Activated CD8-positive, alpha-beta memory T cell treated with anti-CD3 and anti-CD28 coated beads for 4 hours (primary cell): ENCODE results near the gene SCYGR6.

Experiments
- DNase-seq, 2 donors: peaks; one replicate each; pipeline ENCODE4 v3.0.0-alpha.2; 2020; ENCODE audit warnings: low read depth in 2 of 2

Gene SCYGR6

DNA sequence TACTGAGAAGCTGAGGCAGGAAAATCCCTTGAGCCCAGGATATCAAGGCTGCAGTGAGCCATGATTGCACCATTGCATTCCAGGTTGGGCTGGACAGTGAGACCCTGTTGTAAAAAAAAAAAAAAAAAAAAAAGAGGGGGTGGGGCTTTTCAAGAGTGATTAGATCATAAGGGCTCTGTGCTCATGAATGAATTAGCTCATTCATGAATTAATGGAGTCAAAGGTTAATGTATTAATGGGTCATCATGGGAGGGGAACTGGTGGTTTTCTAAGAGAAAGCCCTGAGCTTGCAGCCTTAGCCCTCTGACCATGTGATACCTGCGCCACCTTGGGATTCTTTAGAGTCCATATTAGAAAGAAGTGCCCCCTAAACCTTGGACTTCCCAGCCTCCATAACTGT is 11.3 kb downstream of the SCYGR6 start:
- no peak for DNase-seq

DNA sequence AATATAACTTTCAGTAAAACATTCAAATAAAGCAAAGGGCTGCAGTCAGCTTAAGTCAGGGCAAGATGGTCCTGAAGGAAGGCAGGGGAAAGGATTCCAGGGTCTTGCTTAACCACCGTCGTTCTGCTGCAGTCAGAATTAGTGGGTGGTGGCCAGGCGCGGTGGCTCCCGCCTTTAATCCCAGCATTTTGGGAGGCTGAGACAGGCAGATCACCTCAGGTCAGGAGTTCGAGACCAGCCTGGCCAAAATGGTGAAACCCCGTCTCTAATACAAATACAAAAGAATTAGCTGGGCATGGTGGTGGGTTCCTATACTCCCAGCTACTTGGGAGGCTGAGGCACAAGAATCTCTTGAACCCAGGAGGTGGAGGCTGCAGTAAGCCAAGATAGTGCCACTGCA is 13.6 kb downstream of the SCYGR6 start:
- no peak for DNase-seq

DNA sequence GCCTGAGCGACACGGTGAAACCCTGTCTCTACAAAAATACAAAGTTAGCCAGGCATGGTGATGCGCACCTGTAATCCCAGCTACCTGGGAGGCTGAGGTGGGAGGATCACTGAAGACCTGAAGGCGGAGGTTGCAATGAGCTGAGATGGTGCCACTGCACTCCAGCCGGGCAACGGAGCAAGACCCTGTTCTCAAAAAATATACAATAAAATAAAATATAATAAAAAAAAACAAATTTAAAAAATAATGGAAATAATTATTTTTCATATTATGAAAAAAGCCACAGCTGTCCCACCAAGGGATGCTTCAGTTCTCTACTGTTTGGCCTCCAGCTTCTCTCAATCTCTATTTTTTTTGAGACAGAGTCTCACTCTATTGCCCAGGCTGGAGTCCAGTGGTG is 17.2 kb downstream of the SCYGR6 start:
- DNase-seq, result no peak

DNA sequence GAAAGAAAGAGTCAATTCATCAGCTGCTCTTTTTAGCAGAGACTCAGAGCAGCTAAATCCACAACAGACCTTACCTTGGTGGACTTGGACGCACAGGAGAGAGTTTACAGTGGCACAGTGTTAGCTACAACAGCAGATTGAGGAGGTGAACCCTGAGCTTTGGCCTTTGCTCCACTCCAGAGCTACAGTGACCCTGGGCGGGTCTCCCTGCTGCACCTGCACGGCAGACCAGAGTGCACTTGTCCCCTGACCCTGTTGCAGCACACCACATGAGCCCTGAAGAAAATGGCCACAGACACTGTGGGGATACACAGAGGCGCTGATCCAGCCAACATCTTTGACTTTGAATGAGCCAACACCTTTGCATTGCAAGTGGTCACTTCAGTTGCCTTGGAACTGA is 17.7 kb downstream of the SCYGR6 start:
- no peak for DNase-seq

DNA sequence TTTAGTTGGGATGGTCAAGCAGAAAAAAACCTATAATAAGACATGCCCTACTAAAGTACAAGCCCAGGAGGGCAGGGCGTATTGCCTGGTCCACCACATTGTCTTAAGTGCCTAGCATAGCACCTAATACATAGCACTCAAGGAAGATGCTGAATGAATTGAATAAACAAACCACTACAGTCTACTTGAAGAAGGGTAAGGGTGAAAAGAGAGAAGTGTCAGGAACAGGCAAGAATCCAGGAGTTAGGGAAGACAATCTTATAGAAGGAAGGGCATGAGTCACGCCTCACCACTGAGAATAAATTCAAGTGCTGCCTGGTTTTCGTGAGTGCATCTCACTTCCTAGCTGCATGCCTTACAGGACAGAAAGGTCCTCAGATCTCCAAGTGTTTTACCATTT is 20.6 kb downstream of the SCYGR6 start:
- no peak for DNase-seq

DNA sequence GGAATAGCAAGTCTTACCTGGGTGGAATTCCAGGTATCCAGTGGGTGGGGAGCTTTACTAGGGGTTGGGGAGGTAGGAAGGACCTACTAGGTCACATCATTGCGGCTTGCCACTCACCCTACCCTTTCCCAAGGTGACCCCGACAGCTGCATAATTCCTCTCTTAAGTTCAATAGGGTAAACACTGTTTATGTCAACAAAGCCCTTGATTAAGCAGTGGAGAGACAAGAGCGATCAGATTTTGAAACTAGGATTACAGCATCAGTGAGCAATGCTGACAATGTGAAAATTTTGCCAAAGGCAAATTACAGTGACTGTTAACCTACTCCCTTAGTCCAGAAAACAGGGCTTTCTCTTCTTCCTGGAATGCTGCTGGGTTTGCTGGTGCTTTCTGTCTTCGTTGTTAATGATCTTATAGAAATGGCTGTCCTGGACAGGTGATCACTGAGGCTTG is 21.3 kb downstream of the SCYGR6 start:
- DNase-seq, result no peak

DNA sequence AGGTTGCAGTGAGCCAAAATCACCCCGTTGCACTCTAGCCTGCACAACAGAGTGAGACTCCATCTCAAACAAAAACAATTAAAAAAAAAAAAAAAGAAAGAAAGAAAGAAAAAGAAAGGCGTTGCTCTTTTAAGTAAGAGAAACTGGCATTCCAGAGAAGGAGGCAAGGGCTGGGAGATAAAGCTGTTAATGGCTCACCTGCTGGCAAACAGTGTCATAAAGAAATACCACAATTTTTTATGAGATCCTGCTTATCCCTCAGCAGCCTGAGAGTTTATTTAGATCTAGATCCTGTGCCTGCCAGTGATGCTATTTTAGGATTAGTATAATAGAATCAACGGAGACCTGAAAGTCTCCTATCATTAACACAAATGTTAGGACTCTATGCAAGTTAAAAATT is 23.0 kb downstream of the SCYGR6 start:
- DNase-seq, result no peak

DNA sequence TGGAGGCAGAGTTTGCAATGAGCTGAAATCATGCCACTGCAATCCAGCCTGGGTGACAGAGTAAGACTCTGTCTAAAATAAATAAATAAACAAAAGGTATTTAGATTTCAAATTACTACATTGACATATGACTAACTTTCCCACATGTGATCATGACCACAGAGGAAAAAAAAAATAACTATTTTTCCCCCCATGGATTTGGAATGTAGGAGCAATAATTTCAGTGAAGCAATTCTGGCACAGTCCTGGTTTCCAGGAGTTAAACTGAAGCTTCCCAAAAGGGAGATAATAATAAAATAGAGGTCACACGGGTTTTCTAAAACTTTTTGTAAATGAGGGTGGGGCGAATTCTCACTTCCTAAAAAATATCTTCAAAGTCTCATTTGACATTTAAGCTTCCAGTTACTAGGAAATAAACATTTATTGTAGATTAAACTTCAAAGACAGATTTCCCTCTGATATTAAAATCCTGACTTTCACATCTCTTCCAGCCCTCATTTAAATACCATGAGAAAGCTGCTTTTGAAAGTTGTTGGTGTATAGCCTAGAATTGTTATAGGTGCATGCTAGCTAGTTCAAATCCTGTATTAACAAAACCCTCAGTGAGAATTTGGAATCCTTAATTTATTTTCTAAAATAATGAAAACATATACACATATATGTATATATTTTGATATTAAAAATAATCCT is 27.4 kb downstream of the SCYGR6 start:
- DNase-seq, result no peak

DNA sequence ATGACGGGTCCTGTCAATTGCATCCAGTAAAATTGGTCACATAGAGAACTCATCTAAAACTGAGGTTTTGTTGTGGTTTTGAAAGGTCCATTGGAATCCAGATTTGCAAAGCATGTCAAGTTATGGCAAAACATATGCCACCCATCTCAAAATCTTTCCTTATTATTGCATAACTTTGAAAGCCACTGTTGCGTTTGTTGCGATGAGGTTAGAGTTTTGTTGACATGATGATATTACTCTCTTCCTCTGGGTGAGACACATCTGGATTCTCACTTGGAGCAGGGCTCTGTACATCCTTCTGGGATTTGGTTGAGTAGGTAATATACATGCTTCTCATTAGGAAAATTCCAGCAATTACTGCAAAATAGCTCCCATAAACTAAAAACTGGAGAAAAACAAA is 37.4 kb downstream of the SCYGR6 start:
- DNase-seq, result no peak

DNA sequence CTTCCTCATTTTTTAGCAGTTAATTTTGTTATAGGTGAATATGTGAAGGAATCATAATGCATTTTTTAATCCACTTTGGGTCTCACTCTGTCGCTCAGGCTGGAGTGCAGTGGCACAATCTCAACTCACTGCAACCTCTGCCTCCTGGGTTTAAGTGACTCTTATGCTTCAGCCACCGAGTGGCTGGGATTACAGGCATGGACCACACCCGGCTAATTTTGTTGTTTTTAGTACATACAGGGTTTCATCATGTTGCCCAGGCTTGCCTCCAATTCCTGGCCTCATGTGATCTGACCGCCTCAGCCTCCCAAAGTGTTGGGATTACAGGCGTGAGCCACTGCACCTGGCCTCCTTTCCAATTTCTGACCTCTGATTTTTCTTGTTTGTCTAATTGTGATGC is 40.3 kb downstream of the SCYGR6 start:
- DNase-seq, result no peak

DNA sequence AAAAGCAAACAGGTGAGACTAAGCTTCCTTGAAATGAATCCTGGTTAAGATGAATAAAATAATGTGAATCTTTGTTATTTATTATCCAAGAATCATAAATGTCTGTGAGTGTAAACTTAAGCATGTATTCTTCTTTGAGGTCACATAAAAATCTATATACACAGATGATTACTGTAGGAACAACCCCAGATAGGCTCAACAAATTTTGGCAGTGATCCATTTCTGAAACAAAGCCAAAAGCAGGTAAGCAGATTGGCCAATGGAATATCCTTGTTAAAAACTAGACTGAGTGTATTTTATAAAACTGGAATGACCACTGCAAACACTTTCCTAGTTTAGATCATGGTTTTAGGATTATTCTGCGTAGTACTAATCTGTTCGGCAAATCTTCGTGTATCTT is 46.6 kb downstream of the SCYGR6 start:
- no peak for DNase-seq

DNA sequence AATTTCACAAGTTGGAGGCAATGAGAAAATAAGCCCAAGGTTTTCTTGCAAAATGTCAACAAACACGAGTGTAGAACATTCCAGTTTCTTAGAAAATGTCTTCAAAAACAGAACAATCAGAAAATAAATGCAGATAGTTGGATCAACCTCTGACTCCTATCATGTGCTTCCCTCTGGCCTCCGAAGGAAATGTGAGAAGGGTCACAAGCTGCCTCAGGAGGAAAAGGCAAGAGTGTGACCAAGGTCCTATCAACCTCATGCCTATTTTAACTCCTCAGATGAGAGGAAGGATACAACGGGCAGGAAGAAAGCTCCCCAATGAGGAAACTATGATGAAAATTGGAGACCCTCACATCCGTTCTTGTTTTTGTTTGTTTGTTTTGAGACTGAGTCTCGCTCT is 50.1 kb downstream of the SCYGR6 start:
- DNase-seq, result no peak
